ENCODE measurements around the gene HMGB2.
A peak's percentile ranks its signal among the peaks of the same experiment; 100 is the strongest.

Gene HMGB2

DNA sequence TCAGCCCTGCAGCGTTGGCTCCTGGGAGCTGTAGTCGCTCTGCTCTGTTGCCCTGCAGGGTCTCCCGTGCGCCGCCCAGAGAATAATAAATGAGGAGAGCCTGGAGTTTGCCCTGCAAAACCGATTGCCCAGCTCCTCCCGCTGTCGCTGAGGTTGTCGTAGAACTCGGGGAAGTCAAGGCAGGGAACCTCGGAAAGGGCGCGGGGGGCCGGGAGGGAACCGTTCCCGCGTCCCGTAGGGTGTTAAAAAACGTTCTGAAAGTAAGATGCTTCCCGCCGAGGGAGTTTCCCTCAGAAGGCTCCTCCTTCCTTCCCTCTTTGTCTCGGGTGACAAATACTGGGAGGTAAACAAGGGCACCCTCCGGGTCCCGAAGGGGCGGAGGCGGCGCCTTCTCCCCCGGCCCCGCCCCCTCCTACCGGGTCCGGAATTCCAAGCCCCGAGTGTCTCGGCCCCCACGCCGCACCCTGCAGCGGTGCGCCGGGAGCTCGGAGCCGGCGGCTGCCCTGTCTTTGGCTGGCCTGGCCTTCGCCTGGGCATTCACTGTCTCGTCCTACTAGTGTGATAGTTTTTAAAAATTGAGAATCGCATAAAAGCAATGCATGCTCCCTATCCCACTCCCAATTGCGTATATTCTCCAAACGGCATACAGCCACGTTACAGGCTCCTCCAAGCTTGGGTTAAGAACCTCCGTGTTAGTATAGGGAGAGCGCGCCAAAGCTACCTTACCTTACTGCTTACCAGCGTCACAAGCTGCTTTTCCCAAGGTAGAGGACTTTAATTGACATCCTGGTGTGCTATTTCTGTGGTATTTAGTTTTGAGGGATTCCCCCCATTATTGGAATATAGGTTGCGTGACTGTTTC is 964 bp upstream of the HMGB2 start:
- peak; percentile 86 for DNase-seq (ENCODE audit: low spot score)

DNA sequence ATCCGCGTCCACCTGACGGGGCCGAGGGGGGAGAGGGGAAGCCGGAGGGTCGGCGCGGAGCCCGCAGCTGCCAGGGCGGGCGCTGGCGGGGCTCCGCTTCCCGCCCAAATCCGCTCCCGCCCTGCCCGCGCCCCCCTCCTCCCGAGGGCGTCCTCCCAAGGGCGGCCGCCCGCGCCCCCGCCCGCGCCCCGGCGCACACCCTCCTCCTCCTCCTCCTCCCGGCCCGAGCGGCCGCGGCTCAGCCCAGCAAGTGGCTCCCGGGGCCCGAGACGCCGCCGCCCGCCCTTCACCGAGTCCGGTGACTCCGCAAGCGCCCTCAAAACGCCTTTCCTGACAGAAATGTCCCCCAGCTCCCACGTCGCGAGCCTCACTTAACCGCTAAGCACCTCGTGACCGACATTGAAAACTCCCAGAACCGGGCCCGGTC is 487 bp downstream of the HMGB2 start:
- peak; percentile 42 for DNase-seq (ENCODE audit: low spot score)

DNA sequence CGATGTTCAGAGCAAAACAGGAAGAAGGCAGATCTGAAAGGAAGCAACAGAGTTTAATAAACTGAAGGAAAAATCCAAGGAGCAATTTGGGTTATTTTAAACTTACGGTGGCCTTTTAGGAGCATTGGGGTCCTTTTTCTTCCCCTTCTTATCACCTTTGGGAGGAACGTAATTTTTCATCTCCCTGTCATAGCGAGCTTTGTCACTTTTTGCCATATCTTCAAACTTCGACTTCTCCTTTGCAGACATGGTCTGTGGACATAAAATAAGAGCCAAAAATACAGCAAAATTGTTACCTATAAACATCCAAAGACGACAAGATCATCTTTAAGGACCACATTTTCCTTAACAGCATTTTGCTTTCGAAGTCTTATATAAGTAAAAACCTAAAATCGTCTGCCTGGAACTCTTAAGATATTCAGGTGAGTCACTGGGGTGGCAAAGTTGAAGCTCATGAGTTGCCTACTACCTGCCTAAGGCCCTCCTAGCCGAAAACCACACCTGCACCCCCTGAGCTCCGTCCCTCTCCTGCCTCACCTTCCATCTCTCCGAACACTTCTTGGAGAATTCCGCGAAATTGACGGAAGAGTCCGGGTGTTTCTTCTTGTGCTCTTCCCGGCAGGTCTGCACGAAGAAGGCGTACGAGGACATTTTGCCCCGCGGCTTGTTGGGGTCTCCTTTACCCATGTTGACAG is 1.0 kb downstream of the HMGB2 start:
- DNase-seq (ENCODE audit: low spot score) = no peak

DNA sequence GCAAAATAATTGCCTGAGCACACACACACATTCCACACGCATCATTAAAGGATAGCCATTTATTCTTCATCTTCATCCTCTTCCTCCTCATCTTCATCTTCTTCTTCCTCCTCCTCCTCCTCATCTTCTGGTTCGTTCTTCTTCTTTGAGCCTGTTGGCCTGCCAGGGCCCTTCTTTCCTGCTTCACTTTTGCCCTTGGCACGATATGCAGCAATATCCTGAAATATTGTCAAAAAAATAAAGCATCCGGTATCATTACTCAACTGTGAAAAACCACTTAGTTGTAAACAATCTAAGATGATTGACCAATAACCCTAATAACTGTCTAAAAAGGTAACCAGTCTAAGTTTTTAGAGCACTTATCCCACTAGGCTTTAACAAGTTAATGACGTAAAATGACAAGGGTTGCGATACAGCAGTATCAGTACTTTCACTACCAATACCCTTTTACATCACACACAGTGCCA is 2.1 kb downstream of the HMGB2 start:
- DNase-seq (ENCODE audit: low spot score) = no peak

DNA sequence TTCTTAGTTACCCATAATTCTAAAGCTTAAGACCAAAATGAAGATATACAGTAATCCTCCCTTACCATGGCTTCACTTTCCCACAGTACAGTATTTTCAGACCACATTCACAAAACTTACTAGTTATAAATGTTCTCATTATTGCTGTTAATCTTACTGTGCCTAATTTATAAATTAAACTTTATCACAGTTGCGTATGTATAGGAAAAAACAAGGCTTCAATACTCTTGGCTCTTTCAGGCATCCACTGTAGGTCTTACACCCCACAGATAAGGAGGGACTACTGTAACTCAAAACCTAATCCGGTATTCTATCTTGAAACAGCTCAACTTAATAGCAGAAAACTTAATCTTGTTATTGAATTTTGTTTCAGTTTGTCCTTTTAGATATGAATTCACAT is 3.6 kb downstream of the HMGB2 start:
- DNase-seq (ENCODE audit: low spot score) = no peak

DNA sequence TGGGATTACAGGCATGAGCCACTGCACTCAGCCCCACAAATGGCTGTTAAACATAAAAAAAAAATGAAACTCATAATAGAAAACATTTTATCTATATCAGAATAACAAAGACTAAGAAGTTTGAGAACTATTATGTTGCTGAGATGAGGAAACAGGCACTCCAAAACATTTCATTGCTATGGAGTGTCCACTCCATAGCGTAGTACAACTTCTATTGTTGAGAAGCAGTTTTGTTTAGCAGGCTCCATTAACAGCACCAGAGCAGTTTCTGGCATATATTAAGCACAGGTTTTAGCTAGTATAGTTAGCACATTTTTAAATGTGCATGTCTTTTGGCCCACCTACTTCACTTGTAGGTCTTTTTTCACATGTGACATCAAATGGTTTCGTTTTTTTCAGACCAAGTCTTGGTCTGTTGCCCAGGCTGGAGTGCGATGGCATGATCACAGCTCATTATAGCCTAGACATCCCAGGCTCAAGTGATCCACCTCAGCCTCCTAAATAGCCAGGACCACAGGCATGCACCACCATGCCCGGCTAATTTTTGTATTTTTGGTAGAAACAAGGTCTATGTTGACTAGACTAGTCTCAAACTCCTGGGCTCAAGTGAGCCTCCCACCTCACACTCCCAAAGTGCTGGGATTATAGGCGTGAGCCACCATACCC is 5.8 kb downstream of the HMGB2 start:
- no peak for DNase-seq (ENCODE audit: low spot score)

DNA sequence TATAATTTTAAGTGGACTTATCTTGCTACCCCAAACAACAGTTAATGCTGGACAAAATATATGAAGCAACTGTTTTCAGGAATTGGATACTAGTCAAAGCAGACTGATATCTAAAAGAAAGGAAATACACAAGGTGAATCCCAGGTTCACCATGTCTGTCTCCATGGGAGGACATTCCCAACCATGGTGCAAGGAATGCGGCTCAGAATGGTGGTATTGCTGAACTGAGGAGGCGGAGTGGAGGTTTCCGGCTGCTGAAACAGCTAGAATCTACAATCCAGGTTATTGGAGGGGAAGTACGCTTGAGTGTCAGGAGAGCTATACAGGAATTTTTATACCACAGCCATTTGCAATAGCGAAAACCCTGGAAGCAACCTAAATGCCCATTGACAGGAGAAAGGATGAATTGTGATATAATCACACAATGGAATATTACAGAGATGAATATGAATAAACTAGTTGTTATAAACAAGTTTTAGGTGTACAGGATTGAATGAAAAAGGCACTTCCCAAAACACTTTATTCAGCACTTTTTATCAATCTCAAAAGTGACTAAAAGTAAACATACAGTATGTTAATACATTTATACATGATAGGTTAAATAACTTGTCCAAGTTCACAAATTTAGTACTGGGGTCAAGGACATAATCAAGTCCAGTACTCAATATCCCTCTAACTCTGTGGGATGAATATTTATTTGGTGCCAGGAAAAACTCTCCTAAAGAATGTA is 9.0 kb downstream of the HMGB2 start:
- no peak for DNase-seq (ENCODE audit: low spot score)

DNA sequence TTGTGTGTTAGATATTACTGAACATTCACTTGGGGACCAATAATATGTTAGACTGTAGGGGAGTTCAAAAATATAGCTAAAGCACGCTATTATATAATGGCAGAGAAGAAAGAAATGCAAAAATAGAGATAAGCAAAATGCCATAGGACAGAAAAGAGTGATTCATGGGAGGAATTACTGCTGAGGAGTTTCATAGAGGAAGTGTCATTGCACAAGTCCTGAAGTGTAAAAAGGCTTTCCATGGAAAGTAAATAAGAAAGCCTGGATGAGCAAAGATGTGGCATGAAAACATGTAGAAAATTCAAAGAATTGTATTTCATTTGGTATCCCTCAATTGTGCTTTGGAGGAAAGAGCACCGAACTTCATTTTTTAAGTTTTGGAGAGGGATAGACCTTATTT is 14.5 kb downstream of the HMGB2 start:
- no peak for DNase-seq (ENCODE audit: low spot score)

DNA sequence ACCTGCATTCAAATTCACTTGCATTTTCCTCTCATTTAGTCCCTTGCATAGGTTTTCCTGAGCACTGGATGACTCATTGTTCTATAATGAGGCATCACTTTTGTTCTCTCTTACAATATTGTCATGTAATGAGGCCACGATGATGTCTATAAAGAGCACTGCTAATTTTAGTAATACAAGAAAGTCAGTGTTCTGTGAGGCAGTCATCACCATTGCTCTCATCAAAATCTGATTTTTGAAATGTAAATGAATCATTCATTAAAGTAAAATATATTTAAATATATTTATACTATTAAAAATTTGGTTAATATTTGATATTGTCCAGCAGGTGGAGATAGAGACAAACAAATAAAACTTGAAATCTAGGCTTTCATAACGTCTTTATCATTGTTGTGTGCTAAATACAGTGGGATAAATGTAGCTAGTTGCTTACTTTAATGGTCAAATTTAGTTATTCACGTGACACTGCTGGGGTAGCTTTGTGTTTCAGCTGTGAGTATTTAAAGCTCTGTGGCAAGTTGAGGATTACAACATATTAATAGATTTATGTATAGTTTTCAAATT is 15.4 kb downstream of the HMGB2 start:
- DNase-seq (ENCODE audit: low spot score) = peak; percentile 16

DNA sequence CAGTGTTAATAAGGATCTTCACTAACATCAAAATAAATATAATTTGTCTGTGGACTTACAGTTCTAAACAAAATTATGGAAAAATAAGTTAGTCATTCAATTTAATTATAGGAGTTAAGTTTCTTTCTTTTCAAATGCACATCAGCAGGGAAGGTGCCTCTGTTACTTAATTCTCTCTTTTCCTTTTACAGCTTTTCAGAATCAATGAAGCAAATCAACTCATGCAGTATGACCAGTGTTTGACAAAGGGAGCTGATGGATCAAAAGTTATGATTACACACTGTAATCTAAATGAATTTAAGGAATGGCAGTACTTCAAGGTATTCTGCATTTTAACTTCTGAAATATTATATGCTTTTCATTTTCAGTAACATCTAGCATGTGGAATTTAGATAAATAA is 15.9 kb downstream of the HMGB2 start:
- no peak for DNase-seq (ENCODE audit: low spot score)

DNA sequence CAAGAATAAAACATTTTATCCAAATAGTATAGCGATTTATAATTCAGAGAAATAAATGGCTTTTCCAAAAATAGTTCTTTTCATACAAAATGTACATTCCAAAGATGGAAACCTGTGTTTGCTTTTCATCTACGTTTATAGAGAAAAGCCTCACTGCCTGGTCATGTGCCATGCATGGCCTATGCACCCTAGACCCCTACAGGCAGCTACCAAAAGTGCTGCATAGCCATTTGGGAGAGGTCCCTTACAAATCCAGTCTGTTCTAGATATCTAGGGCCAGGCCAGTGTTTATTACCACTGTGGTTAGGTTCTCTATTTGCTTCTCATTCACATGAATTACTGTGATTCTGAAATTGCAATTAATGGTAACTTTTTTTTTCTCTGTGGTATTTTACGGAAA is 17.2 kb downstream of the HMGB2 start:
- DNase-seq (ENCODE audit: low spot score) = no peak

DNA sequence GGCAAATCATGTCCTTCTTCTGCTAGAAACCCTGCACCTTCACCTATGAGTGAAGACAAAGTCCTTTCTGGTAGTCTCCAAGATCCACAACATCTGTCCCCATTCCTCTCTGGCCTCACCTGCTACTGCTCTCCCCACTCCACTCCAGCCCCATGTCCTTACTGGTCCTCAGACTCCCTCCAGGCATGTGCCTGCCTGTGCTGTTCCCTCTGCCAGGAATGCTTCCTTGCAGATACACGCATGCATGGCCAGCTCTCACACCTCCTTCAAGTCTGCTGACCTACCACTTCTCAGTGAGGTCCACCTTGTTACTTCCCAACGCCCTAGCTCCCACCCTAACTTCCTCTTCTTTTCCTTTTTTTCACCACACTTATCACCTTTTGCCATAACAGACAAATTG is 18.1 kb downstream of the HMGB2 start:
- DNase-seq (ENCODE audit: low spot score) = no peak

DNA sequence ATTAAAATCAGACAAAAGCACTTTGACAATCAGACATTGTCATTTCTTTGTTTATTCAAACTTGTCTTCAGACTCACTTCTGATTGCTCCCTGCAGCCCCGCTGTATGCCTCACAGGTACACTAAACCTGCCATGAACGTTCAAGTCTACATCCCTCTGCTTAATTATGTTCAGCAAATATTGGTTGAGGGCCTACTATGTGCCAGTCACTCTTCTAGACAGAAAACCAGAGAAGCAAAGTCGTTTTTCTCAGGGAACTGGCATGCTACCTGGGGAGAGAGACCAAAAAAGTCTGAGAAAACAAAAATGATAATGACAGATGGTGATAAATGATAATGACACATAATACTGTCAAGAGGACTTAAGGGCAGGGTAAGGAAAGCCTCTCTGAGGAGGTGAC is 19.4 kb downstream of the HMGB2 start:
- DNase-seq (ENCODE audit: low spot score) = no peak

DNA sequence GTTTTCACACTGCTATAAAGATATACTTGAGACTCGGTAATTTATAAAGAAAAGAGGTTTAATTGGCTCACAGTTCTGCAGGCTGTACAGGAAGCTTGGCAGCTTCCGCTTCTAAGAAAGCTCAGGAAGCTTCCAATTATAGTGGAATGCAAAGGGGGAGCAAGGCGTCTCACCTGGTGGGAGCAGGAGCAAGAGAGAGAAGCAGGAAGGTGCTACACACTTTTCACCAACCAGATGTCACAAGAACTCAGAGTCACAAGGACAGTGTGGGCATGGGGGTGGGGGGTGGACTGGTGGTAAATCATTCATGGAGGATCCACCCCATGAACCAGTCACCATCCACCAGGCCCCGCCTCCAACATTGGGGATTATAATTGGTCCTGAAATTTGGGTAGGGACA is 22.8 kb downstream of the HMGB2 start:
- no peak for DNase-seq (ENCODE audit: low spot score)

DNA sequence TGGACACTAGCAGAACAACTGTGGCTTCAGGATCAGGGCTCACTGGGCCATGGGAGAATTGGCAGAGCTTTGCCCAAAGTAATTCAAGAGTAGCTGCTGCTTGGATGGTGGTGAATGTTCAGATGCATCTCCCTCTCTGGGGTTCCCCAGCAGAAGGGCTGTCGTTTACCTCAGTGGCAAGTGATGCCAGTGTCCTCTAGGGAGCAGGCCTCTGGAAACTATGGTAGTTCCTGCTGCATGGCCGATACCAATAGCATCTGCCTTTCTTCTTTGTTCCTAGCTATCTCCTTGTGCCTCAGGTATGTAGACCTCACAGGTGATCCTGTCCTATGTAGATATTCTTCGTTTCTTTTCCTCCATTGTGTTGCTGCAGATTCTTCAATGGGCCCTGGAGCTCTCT is 26.4 kb downstream of the HMGB2 start:
- DNase-seq (ENCODE audit: low spot score) = no peak

DNA sequence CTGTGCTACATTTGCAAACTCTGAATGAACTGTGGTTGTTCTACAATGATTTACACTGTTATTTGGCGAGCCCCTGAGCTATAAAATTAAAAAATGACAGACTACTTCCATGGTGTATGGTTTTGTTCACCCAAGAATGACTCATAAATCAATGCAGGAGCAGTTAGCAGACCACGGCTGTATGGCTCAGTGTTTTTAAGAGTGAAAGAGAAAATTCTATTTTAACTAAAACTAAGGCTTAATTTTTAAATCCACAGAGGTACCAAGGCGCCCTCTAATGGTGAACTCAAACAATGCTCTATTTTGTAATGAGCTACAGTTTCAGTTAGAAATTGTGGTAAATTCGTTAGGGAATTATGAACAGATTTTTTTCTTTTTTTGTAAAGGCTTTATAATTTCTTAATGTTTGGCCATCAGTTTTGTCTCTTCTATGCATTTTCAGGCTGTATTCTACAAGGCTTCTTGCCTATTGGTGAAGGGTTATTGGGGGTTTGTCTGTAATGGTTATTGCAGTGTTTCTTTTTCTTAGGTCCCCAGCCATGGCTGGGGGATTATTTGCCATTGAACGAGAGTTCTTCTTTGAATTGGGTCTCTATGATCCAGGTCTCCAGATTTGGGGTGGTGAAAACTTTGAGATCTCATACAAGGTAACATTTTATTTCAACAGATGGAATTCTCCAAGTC is 32.5 kb downstream of the HMGB2 start:
- peak; percentile 13 for DNase-seq (ENCODE audit: low spot score)

DNA sequence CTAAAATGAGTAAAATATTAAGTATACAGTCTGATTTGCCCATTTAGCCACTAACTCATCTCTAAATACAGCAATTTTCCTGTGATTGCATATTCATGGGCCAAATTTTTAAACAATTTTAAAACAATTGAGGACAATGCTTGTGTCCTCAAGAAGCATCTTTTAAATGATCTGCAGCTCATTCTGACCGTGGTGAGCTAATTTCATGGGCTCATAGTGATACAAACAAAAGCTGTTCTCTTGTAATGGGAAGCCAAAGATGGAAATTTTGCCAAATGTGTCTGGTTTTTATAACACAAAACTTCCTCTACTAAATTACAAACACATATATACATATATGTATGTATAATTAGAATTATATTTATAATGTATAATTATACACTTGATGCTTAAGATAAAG is 39.7 kb downstream of the HMGB2 start:
- no peak for DNase-seq (ENCODE audit: low spot score)

DNA sequence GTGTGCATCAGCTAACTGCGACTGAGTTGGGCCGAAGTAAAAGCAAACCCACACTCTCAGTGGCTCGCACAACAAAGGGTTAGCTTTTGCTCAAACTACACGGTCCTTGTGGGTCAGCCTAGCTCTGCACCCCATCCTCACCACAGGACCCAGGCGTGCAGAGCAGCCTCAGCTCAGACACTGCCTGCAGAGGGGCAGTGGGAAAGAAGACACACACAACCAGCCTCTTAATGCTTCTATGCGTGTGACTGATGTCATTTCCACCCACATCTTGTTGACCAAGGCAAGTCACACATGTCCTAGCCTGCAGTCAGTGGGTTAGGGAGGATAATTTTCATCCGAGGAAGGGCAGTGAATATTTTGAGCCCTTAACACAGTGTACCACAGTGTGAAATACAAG is 40.5 kb downstream of the HMGB2 start:
- DNase-seq (ENCODE audit: low spot score) = no peak

DNA sequence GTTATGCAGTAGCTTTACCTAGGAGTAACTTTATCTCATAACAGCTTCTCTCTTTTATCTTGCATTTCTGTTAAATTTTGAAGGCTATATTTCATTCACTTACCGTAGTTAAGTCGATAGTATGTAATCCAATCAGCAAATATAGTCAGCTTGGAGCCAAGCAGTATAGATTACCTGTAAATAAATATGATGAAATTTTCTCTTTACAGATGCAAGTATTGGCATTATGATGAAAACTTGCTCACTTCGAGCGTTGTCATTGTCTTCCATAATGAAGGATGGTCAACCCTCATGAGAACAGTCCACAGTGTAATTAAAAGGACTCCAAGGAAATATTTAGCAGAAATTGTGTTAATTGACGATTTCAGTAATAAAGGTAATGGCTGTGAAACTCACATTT is 42.3 kb downstream of the HMGB2 start:
- no peak for DNase-seq (ENCODE audit: low spot score)

DNA sequence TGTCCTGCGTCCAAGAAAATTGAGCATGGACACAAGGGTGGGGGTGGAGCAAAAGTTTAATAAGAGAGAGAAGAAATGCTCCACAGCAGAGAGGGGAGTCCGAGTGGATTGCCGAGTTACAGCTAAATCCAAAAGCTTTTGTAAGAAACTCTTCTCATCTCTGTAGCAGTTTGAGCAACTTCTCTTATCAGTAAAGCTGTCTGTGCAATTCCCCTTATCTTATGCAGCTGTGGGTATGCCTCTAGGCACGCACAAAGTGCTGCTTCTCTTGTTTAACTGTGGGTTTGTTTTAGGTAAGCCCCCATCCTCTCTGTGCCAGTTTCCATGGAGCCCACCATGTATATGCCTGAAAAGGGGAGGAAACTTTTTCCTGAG is 44.8 kb downstream of the HMGB2 start:
- no peak for DNase-seq (ENCODE audit: low spot score)

DNA sequence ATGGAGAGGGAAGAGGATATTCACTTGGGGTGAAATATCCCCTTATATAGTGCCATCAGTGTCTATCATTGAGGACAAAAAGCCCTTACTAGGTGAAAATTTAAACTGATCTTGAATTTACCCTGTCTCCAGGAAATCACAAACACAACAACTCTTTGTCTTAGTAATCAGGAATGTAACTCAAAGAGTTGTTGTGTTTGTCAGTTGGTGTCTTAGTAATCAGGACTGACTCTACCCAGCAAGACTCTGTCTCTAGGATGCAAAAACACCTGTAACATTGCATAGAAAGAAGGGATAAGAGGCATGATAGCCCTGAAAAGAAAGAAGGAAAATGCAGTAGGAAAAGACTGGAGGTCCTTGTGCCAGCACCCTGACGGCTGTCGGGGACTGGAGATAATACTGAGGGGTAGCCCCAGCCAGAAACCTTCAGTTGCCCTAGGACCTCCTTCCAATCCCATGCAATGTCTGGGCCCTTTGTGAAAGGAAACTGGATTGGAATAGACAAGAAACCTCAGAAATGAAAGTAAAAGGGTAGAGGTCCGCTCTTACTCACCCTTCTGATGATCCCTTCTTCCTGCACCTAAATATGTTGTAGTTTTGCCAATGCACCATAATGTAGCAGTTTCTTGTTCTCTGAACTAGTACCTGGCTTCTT is 45.3 kb downstream of the HMGB2 start:
- no peak for DNase-seq (ENCODE audit: low spot score)

Data from AG08396 (cell line).